GM19099 (cell line): Measurements from ENCODE around the gene GPR146.

Experiments used
- POLR2A ChIP-seq: IDR thresholded peaks from 3 replicates; pipeline ENCODE4 v1.6.1; 2011; ENCODE audit warnings: low read depth; ENCODE audit not compliant: insufficient read length; ENCODE audit errors: extremely low read depth

GPR146 gene

DNA sequence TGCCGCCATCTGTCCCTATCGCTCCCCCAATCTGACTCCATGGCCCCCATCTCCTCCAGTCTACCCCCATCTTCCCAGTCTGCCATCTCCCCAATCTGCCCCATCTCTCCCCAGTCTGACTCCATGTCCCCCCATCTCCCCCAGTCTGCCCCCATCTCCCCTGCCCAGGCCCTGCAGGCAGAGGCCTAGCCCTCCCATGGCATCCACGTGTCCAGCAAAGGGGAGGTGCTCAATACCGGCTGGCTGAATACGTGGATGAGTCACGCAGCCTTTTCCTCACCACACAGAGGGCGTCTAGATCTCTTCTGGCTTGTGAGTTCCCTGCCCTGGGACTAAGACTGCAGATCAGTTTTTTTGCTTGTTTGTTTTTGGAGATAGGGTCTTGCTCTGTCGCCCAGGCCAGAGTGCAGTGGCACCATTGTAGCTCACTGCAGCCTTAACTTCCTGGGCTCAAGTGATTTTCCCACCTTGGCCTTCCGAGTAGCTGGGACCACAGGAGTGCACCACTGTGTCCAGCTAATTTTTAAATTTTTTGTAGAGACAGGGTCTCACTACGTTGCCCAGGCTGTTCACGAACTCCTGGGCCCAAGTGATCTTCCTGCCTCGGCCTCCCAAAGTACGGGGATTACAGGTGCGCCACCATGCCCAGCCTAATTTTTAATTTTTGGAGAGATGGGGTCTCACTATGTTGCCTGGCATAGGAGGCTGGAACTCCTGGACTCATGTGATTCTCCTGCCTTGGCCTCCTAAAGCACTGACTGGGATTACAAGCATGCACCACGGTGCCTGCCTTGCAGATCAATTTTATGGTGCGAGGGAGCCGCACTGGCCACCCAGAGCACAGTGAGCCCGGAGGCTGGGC is 15.3 kb upstream of the GPR146 start:
- TF ChIP-seq POLR2A: no peak

GRCh38 chr7:1029637-1030443 is 14.5 kb upstream of the GPR146 start:
- no peak for TF ChIP-seq POLR2A

DNA sequence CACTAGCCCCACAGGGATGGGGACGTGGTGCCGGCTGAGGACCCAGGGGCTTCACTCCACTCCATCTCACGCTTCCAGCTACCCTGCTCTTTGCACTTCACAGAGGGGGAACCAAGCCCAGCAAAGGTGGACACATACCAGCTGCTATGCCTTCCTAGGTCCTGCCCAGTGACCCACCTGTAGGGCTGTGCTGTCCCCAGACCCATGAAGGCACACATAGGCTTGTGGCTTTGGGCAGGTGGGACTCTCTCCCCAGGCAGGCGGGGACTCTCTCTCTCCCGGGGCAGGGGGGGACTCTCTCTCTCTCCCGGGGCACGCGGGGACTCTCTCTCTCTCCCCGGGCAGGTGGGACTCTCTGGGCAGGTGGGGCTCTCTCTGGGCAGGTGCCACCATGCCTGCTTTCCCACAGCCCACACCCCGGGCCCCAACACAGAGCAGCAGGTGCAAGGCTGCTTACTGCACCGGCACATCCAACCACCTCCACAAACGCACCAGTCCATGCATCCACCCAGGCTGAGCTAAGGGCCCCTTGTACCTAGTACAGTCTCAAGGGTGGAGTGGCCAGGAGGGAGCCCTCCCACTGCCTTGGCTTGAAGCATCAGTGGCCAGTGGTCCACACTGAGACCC is 13.8 kb upstream of the GPR146 start:
- TF ChIP-seq POLR2A: no peak

- no peak for TF ChIP-seq POLR2A
Observed at GRCh38 chr7:1031716-1032455, 12.5 kb upstream of the GPR146 start.

DNA sequence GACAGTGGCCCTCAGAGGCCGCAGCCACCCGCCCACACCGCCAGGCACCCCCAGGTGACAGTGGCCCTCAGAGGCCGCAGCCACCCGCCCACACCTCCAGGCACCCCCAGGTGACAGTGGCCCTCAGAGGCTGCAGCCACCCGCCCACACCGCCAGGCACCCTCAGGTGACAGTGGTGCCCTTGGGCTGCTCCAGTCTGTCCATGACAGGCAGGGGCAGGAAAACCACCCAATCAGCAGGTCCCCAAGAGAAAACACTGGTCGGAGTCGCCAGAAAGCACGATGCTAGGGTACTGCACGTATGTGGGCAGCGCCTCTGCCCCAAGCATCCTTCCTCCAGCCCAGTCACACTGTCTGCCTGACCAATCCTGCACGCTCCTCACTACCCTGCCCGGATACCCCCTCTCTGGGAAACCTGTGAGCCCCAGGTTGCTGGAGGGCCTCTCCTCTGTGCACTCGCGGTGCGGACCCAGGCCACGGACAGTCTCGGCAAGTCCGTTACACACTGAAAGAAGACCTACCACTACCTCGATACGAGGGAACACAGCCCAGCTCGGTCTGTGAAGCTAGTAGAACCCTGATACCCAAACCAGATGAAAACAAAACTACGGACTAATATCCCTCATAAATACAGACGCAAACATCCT is 11.7 kb upstream of the GPR146 start:
- no peak for TF ChIP-seq POLR2A

DNA sequence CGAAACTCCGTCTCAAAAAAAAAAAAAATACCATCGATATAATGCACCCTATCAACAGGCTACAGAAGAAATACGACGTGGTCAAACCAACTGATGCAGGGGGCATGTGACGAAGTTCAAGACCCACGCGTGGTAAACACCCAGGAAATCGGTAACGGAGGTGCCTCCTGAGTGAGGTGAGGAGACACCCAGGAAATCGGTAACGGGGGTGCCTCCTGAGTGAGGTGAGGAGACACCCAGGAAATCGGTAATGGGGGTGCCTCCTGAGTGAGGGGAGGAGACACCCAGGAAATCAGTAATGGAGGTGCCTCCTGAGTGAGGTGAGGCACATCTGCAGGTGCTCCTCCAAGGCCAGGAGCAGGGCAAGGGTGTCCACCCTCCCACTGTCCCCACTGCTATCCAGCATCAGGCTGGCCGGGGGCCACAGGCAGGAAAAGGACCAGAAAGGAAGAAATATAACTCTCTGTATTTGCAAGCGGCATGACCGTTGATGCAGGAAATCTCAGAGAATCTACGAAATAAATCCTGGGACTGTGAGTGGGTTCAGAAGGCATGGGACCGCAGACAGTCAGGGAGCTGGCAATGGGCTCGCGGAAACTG is 10.7 kb upstream of the GPR146 start:
- no peak for TF ChIP-seq POLR2A

- TF ChIP-seq POLR2A: no peak
Observed at GRCh38 chr7:1040790-1041189, 3.6 kb upstream of the GPR146 start.

DNA sequence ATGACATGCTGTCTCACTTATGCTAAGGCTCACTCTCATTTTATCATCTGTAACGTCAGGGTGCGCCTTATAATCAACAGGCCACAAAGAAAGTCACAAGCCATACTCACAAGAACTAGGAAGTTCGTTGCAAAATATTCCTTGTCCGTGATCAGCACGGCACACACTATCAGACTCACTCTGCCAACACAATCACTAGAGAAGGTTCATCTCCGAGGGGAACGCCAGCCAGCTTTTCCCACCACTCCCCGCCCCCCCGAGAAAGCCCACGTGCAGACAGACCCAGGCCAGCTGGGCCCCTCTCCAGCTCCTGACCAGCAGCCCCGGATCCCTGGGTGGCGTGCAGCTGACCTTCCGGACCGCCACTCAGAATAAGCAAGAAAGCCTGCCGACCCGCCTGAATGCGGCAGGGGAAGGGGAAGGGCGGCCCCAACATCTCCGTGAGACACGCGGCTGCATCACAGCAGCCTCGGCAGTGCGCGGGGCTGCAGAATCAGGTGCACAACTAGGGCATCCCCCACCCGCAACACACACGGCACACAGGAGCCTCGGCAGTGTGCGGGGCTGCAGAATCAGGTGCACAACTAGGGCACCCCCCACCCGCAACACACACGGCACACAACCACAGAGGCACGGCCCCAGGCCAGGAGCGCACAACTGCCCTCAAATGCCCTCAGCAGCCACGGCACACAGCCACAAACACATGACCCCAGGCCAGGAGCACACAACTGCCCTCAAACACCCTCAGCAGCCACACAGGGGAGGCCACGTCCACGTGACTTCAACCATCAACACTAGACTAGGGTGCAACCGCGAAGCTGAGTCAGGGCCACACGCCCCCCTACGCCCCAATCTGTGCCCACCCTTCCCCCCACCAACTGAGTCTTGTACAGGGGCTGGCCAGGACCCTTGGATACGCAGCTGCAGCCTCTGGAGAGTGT is 2.5 kb upstream of the GPR146 start:
- TF ChIP-seq POLR2A: no peak

GRCh38 chr7:1042492-1042833 is 1.9 kb upstream of the GPR146 start:
- no peak for TF ChIP-seq POLR2A

DNA sequence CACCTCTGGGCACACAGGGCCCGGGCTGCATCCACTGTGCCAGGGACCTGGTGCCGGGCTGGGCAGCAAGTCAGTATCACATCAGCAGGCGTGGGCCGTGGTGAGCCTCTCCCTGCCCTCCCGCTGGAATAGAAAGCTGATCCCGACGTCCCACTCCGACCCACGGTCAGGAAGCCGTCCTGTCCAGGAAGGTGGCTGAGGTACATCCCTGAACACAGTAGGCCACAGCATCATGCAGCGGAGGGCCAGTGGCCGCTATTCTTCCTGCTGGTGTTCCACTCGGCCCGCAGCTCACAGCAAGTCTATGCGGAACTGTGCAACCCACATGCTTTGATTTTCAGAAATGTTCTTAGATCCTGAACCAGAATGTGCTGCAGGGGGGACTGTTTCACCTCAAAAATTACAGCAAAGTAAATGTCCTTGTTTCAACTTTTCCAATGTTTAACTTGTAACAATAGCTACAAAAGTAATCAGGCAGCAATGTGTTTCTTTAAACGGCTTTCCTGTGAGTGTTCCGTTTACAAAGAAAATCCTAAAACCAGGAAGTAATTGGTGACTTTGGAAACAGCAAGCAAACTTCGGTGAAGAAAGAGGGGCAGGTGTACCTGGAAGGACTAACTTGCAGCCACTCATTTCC is 676 bp upstream of the GPR146 start:
- no peak for TF ChIP-seq POLR2A

GRCh38 chr7:1045069-1046063 is 1.0 kb downstream of the GPR146 start:
- no peak for TF ChIP-seq POLR2A
